Osteoblast (primary cell): ENCODE data around the gene TVP23B. TPM values are rescaled to one million over a fixed set of nuclear protein-coding genes. Genes with fewer than 3 reads are reported as not detected.

ENCODE experiments used
- DNase-seq: peaks from one replicate; pipeline ENCODE4 v3.0.0; 2011; ENCODE audit warnings: low spot score, mixed read lengths; ENCODE audit not compliant: insufficient read length; ENCODE audit errors: missing footprints
- H2AFZ ChIP-seq: 2 replicates; pipeline ENCODE4 v1.6.0; 2011; ENCODE audit warnings: mild to moderate bottlenecking, low read length
- H3K27ac ChIP-seq: 2 replicates; pipeline ENCODE4 v1.5.1; 2011; ENCODE audit warnings: mild to moderate bottlenecking, low read depth, low read length, moderate library complexity
- H3K27me3 ChIP-seq: 2 replicates; pipeline ENCODE4 v1.6.0; 2012; ENCODE audit warnings: mild to moderate bottlenecking, control low read depth, inconsistent platforms, low read length, moderate library complexity; ENCODE audit not compliant: insufficient read depth
- H3K36me3 ChIP-seq: 2 replicates; pipeline ENCODE4 v1.5.1; 2011; ENCODE audit warnings: mild to moderate bottlenecking, low read length, control low read depth, moderate library complexity; ENCODE audit not compliant: insufficient read depth
- H3K4me1 ChIP-seq: 2 replicates; pipeline ENCODE4 v1.5.1; 2011; ENCODE audit warnings: mild to moderate bottlenecking, low read length, control low read depth, moderate library complexity; ENCODE audit not compliant: insufficient read depth
- H3K4me2 ChIP-seq: 2 replicates; pipeline ENCODE4 v1.6.0; 2011; ENCODE audit warnings: mild to moderate bottlenecking, low read length; ENCODE audit not compliant: insufficient read depth
- H3K4me3 ChIP-seq: fragments of 200-600 bp; sonication (generic); 3 replicates; pipeline ENCODE4 v1.5.1; 2012; ENCODE audit warnings: mild to moderate bottlenecking, low read length, inconsistent platforms; ENCODE audit not compliant: insufficient read depth
- H3K79me2 ChIP-seq: 2 replicates; pipeline ENCODE4 v1.6.0; 2012; ENCODE audit warnings: mild to moderate bottlenecking, low read length, control low read depth, inconsistent platforms; ENCODE audit not compliant: insufficient read depth
- H3K9me3 ChIP-seq: 2 replicates; pipeline ENCODE4 v1.5.1; 2011; ENCODE audit warnings: low read depth, low read length, control low read depth
- H4K20me1 ChIP-seq: 2 replicates; pipeline ENCODE4 v1.6.0; 2012; ENCODE audit warnings: mild to moderate bottlenecking, low read length, control low read depth; ENCODE audit not compliant: insufficient read depth
- total RNA-seq: library from RNA; depleted of rRNA; stranded (reverse); fragments of >200 nt; gene quantifications from 2 replicates; pipeline ENCODE4 v1.2.3, GENCODE V29; 2012
- TF ChIP-seq, protein P1 (sequence below): IDR thresholded peaks from 2 replicates; pipeline ENCODE4 v1.5.1; 2011; ENCODE audit warnings: mild to moderate bottlenecking, low read depth, low read length, moderate library complexity; ENCODE audit errors: extremely low read depth

The TVP23B gene
- total RNA-seq, 1 donor: 59.7 TPM

DNA sequence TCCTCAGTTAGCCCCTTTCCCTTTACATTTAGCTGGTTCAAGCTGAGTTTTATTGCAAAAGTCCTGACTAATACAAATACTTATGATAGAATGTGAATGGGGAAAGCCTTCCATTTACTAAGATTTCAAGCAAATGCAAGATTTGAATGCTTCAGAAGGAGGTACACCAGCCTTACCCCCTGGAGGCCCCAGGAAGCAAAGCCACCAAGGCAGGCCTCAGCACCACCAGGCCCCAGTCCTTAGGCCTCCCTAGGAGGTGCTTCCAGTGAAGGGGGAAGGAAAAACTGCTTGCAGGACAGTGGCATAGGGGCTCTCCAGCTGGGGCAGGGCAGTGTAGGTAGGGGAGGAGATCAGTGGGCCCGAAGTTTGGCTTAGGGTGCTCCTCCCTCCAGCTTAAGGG, 69.7 kb downstream of the TVP23B start:
- Histone ChIP-seq H3K27me3 (no peaks in the 10 kb centered on the region), H3K9me3 (no peaks in the 10 kb centered on the region), H3K4me2 (no peak overlapping the region), H2AFZ (peak overlapping the region; percentile 73), H3K4me1 (peaks cover 10% of the 10 kb centered on the region), H3K27ac (peak overlapping the region; percentile 10), H3K4me3 (no peak overlapping the region), H3K79me2 (peaks cover 13% of the 10 kb centered on the region), H4K20me1 (no peaks in the 10 kb centered on the region), H3K36me3 (no peaks in the 10 kb centered on the region)
- TF ChIP-seq, protein P1, sequence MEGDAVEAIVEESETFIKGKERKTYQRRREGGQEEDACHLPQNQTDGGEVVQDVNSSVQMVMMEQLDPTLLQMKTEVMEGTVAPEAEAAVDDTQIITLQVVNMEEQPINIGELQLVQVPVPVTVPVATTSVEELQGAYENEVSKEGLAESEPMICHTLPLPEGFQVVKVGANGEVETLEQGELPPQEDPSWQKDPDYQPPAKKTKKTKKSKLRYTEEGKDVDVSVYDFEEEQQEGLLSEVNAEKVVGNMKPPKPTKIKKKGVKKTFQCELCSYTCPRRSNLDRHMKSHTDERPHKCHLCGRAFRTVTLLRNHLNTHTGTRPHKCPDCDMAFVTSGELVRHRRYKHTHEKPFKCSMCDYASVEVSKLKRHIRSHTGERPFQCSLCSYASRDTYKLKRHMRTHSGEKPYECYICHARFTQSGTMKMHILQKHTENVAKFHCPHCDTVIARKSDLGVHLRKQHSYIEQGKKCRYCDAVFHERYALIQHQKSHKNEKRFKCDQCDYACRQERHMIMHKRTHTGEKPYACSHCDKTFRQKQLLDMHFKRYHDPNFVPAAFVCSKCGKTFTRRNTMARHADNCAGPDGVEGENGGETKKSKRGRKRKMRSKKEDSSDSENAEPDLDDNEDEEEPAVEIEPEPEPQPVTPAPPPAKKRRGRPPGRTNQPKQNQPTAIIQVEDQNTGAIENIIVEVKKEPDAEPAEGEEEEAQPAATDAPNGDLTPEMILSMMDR: no peak
- DNase-seq: no peak

DNA sequence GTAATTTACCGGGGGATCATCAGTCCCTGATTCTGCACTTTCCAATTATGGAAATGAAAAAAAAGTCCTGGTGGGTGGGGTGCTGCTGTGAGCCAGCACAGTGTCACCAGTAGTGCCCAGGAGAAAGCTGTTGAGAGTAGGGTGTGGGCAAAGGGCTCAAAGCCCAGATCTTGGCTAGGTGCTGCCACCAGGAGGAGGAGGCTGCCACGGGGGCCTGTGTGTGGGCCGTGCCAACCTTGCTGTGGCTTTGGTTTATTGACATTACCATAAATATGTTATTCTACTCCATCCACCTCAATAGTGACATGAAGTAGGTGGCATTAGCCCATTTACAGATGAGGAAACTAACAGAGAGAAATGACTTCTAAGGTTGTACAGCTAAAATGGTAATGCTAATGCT, 70.2 kb downstream of the TVP23B start:
- Histone ChIP-seq H3K4me3 (no peak overlapping the region), H3K4me2 (no peak overlapping the region), H3K27me3 (no peaks in the 10 kb centered on the region), H3K27ac (no peak overlapping the region), H4K20me1 (no peaks in the 10 kb centered on the region), H3K36me3 (no peaks in the 10 kb centered on the region), H3K9me3 (no peaks in the 10 kb centered on the region), H2AFZ (peak overlapping the region; percentile 73), H3K4me1 (peaks cover 12% of the 10 kb centered on the region), H3K79me2 (peaks cover 15% of the 10 kb centered on the region)
- DNase-seq: no peak
- TF ChIP-seq, protein P1: no peak

DNA sequence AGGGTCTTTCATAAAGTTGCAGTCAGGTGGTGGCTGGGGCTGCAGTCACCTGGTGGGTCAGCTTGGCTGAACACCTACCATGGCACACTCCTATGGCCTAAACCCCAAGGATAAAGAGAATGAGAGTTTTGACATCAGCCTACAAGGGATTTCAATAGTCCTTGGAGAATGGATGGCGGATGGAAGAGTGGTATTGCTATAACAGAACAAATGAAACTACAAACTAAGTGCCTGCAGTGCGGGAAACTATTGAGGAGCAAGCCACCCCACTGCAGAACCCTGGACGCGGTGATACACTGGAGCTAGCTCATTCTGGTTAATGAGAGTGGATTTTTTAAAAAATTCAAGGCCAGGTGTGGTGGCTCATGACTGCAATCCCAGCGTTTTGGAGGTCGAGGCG, 74.0 kb downstream of the TVP23B start:
- Histone ChIP-seq H2AFZ (no peak overlapping the region), H3K9me3 (no peaks in the 10 kb centered on the region), H3K79me2 (peaks cover 22% of the 10 kb centered on the region), H3K27me3 (no peaks in the 10 kb centered on the region), H4K20me1 (no peaks in the 10 kb centered on the region), H3K4me2 (peak overlapping the region; percentile 86), H3K36me3 (no peaks in the 10 kb centered on the region), H3K27ac (no peak overlapping the region), H3K4me3 (no peak overlapping the region), H3K4me1 (peaks cover 25% of the 10 kb centered on the region)
- TF ChIP-seq, protein P1: no peak
- DNase-seq: no peak

DNA sequence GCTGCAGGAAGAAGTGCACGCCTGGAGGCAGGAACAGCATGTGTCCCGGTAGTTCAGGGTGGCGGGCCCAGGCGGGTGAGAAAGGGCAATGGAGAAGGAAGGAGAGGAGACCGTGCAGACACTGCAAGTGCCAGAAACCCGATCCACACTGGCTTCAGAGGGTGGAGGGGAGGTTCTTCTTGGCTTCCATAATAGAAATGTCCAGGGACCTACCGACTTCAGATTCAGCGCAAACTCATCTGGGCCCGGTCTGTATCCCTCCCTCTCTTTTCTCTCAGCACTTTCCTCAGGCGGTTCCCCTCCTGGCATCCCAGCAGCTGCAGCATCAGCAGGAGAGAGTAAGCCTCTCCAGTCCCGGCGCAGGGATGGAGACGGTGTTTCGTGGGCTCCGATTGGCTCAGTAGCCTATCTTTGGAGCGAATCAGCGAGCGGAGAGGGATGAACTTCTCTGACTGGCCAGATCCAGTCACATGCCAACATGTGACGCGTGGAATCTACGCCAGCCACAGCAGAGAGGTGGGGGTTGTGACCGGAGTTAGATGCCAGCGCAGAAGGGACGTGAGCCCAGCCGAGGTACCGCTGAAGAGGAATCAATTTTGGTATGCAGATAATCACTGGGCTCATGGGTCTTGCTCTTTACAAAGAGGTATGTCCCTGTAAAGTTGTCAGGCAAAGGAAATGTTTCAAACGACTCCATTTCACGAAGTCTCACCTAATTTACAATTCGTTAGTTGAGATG, 75.0 kb downstream of the TVP23B start:
- Histone ChIP-seq H3K4me1 (peaks cover 32% of the 10 kb centered on the region), H3K27ac (peak overlapping the region; percentile 56), H3K4me3 (peak overlapping the region; percentile 78), H3K79me2 (peaks cover 31% of the 10 kb centered on the region), H3K9me3 (no peaks in the 10 kb centered on the region), H3K27me3 (no peaks in the 10 kb centered on the region), H3K4me2 (peak overlapping the region; percentile 86), H3K36me3 (no peaks in the 10 kb centered on the region), H2AFZ (peak overlapping the region; percentile 93), H4K20me1 (no peaks in the 10 kb centered on the region)
- TF ChIP-seq, protein P1: no peak
- DNase-seq: peak; percentile 98

Other genes starting within 250 kb of the TVP23B start
- gene TBC1D28, start 136.8 kb upstream of the TVP23B start, total RNA-seq: not detected in 2 replicates
- gene FOXO3B, start 98.9 kb upstream of the TVP23B start, total RNA-seq: 8.7 and 8.8 TPM in 2 replicates
- gene FBXW10, start 37.1 kb upstream of the TVP23B start, total RNA-seq: under 0.01 TPM in 1 of 2 replicates, not detected in the other
- 23.9 and 25.6 TPM in 2 replicates for gene PRPSAP2, start 76.9 kb downstream of the TVP23B start, total RNA-seq
- gene SLC5A10, start 171.0 kb downstream of the TVP23B start, total RNA-seq: not detected in 2 replicates
- 9.1 and 11.6 TPM in 2 replicates for gene FAM83G, start 223.6 kb downstream of the TVP23B start, total RNA-seq